Osteoblast (primary cell): ENCODE results near the gene KCNH4. TPM values are rescaled to one million over a fixed set of nuclear protein-coding genes. Genes with fewer than 3 reads are reported as not detected.

Source experiments
- DNase-seq: peaks from one replicate; pipeline ENCODE4 v3.0.0; 2011; ENCODE audit warnings: low spot score, mixed read lengths; ENCODE audit not compliant: insufficient read length; ENCODE audit errors: missing footprints
- H2AFZ ChIP-seq: 2 replicates; pipeline ENCODE4 v1.6.0; 2011; ENCODE audit warnings: mild to moderate bottlenecking, low read length
- H3K27ac ChIP-seq: 2 replicates; pipeline ENCODE4 v1.5.1; 2011; ENCODE audit warnings: mild to moderate bottlenecking, low read depth, low read length, moderate library complexity
- H3K27me3 ChIP-seq: 2 replicates; pipeline ENCODE4 v1.6.0; 2012; ENCODE audit warnings: mild to moderate bottlenecking, control low read depth, inconsistent platforms, low read length, moderate library complexity; ENCODE audit not compliant: insufficient read depth
- H3K36me3 ChIP-seq: 2 replicates; pipeline ENCODE4 v1.5.1; 2011; ENCODE audit warnings: mild to moderate bottlenecking, low read length, control low read depth, moderate library complexity; ENCODE audit not compliant: insufficient read depth
- H3K4me1 ChIP-seq: 2 replicates; pipeline ENCODE4 v1.5.1; 2011; ENCODE audit warnings: mild to moderate bottlenecking, low read length, control low read depth, moderate library complexity; ENCODE audit not compliant: insufficient read depth
- H3K4me2 ChIP-seq: 2 replicates; pipeline ENCODE4 v1.6.0; 2011; ENCODE audit warnings: mild to moderate bottlenecking, low read length; ENCODE audit not compliant: insufficient read depth
- H3K4me3 ChIP-seq: fragments of 200-600 bp; sonication (generic); 3 replicates; pipeline ENCODE4 v1.5.1; 2012; ENCODE audit warnings: mild to moderate bottlenecking, low read length, inconsistent platforms; ENCODE audit not compliant: insufficient read depth
- H3K79me2 ChIP-seq: 2 replicates; pipeline ENCODE4 v1.6.0; 2012; ENCODE audit warnings: mild to moderate bottlenecking, low read length, control low read depth, inconsistent platforms; ENCODE audit not compliant: insufficient read depth
- H3K9me3 ChIP-seq: 2 replicates; pipeline ENCODE4 v1.5.1; 2011; ENCODE audit warnings: low read depth, low read length, control low read depth
- H4K20me1 ChIP-seq: 2 replicates; pipeline ENCODE4 v1.6.0; 2012; ENCODE audit warnings: mild to moderate bottlenecking, low read length, control low read depth; ENCODE audit not compliant: insufficient read depth
- CTCF ChIP-seq: IDR thresholded peaks from 2 replicates; pipeline ENCODE4 v1.5.1; 2011; ENCODE audit warnings: mild to moderate bottlenecking, low read depth, low read length, moderate library complexity; ENCODE audit errors: extremely low read depth
- total RNA-seq: library from RNA; depleted of rRNA; stranded (reverse); fragments of >200 nt; gene quantifications from 2 replicates; pipeline ENCODE4 v1.2.3, GENCODE V29; 2012

KCNH4 gene
- total RNA-seq, 1 donor = not detected

- H3K79me2 ChIP-seq = no peaks in the 10 kb centered on the region
- no peak for TF ChIP-seq CTCF
- no peaks in the 10 kb centered on the region for H3K9me3 ChIP-seq
- H2AFZ ChIP-seq = no peak overlapping the region
- H3K4me2 ChIP-seq = no peak overlapping the region
- DNase-seq = no peak
- H3K27me3 ChIP-seq = no peaks in the 10 kb centered on the region
- H3K36me3 ChIP-seq = no peaks in the 10 kb centered on the region
- peaks cover 6% of the 10 kb centered on the region for H3K4me1 ChIP-seq
- H3K27ac ChIP-seq = no peak overlapping the region
- no peak overlapping the region for H3K4me3 ChIP-seq
- no peaks in the 10 kb centered on the region for H4K20me1 ChIP-seq
These were observed 10.3 kb upstream of the KCNH4 start for GRCh38 chr17:42191275-42191608.

GRCh38 chr17:42190491-42191274 lies 9.7 kb upstream of the KCNH4 start:
- no peak for TF ChIP-seq CTCF
- Histone ChIP-seq H4K20me1 (no peaks in the 10 kb centered on the region), H3K4me2 (no peak overlapping the region), H3K27ac (no peak overlapping the region), H3K27me3 (no peaks in the 10 kb centered on the region), H3K4me1 (peaks cover 6% of the 10 kb centered on the region), H2AFZ (no peak overlapping the region), H3K79me2 (no peaks in the 10 kb centered on the region), H3K36me3 (no peaks in the 10 kb centered on the region), H3K9me3 (no peaks in the 10 kb centered on the region), H3K4me3 (no peak overlapping the region)
- DNase-seq = no peak

- no peak for DNase-seq
- Histone ChIP-seq H2AFZ (no peak overlapping the region), H3K4me2 (no peak overlapping the region), H4K20me1 (no peaks in the 10 kb centered on the region), H3K4me1 (peaks cover 7% of the 10 kb centered on the region), H3K9me3 (no peaks in the 10 kb centered on the region), H3K4me3 (no peak overlapping the region), H3K27ac (no peak overlapping the region), H3K27me3 (no peaks in the 10 kb centered on the region), H3K36me3 (no peaks in the 10 kb centered on the region), H3K79me2 (no peaks in the 10 kb centered on the region)
- no peak for TF ChIP-seq CTCF
These were observed 8.7 kb upstream of the KCNH4 start for GRCh38 chr17:42189651-42189965.

GRCh38 chr17:42188749-42189650 lies 8.1 kb upstream of the KCNH4 start:
- Histone ChIP-seq H4K20me1 (no peaks in the 10 kb centered on the region), H3K36me3 (no peaks in the 10 kb centered on the region), H3K27ac (no peak overlapping the region), H3K4me3 (no peak overlapping the region), H3K4me2 (no peak overlapping the region), H3K9me3 (no peaks in the 10 kb centered on the region), H3K79me2 (no peaks in the 10 kb centered on the region), H3K27me3 (no peaks in the 10 kb centered on the region), H3K4me1 (peaks cover 11% of the 10 kb centered on the region), H2AFZ (no peak overlapping the region)
- no peak for TF ChIP-seq CTCF
- DNase-seq = peak; percentile 69
